Progenitor cell of endocrine pancreas (in vitro differentiated cells): Measurements from ENCODE around the gene HMX1. TPM values are rescaled to one million over a fixed set of nuclear protein-coding genes. Genes with fewer than 3 reads are reported as not detected.

Experiments
- DNase-seq: peaks from one replicate; pipeline ENCODE4 v3.0.0; 2021; ENCODE audit warnings: low spot score; ENCODE audit not compliant: unreplicated experiment
- H3K27ac Mint-ChIP-seq: 2 replicates; pipeline ENCODE4 v1.8.0; 2021; ENCODE audit warnings: mild to moderate bottlenecking, moderate library complexity, mixed read lengths
- H3K27me3 Mint-ChIP-seq: 2 replicates; pipeline ENCODE4 v1.8.0; 2021; ENCODE audit warnings: mixed read lengths
- H3K36me3 Mint-ChIP-seq: 2 replicates; pipeline ENCODE4 v1.8.0; 2022; ENCODE audit warnings: mixed read lengths; ENCODE audit not compliant: insufficient read depth
- H3K4me1 Mint-ChIP-seq: 2 replicates; pipeline ENCODE4 v1.8.0; 2021; ENCODE audit warnings: low read depth, mixed read lengths
- H3K4me3 Mint-ChIP-seq: 2 replicates; pipeline ENCODE4 v1.8.0; 2021; ENCODE audit warnings: low read depth, mild to moderate bottlenecking, moderate library complexity, mixed read lengths
- H3K9me3 Mint-ChIP-seq: 2 replicates; pipeline ENCODE4 v1.8.0; 2021; ENCODE audit warnings: low read depth, mixed read lengths
- CTCF ChIP-seq: fragments of 200-600 bp; sonication (generic); IDR thresholded peaks from one replicate; pipeline ENCODE4 v1.5.0; 2021; ENCODE audit warnings: antibody characterized with exemption, mild to moderate bottlenecking; ENCODE audit not compliant: unreplicated experiment
- total RNA-seq: library from RNA; stranded (reverse); gene quantifications from 2 replicates; pipeline ENCODE4 v1.2.1, GENCODE V29; 2021

The HMX1 gene
- total RNA-seq, 1 donor from 2014 or later = 0.65 TPM

- no peak for TF ChIP-seq CTCF
- Mint-ChIP-seq H3K27me3 (peaks cover 70% of the 10 kb centered on the region), H3K4me1 (peaks cover 3% of the 10 kb centered on the region), H3K4me3 (no peak overlapping the region), H3K9me3 (no peaks in the 10 kb centered on the region), H3K27ac (no peak overlapping the region), H3K36me3 (no peaks in the 10 kb centered on the region)
- DNase-seq = no peak
Measured at GRCh38 chr4:8853249-8853648, 18.4 kb downstream of the HMX1 start.

- DNase-seq = no peak
- H3K27me3 Mint-ChIP-seq = peaks cover 64% of the 10 kb centered on the region
- H3K9me3 Mint-ChIP-seq = no peaks in the 10 kb centered on the region
- H3K27ac Mint-ChIP-seq = no peak overlapping the region
- no peak for TF ChIP-seq CTCF
- H3K4me1 Mint-ChIP-seq = peaks cover 1% of the 10 kb centered on the region
- H3K4me3 Mint-ChIP-seq = no peak overlapping the region
- no peaks in the 10 kb centered on the region for H3K36me3 Mint-ChIP-seq
Measured at GRCh38 chr4:8852118-8852704, 19.4 kb downstream of the HMX1 start.

GRCh38 chr4:8851321-8852117 is 20.1 kb downstream of the HMX1 start:
- peaks cover 63% of the 10 kb centered on the region for H3K27me3 Mint-ChIP-seq
- no peak overlapping the region for H3K27ac Mint-ChIP-seq
- H3K9me3 Mint-ChIP-seq = no peaks in the 10 kb centered on the region
- H3K4me3 Mint-ChIP-seq = no peak overlapping the region
- no peak for TF ChIP-seq CTCF
- H3K4me1 Mint-ChIP-seq = peaks cover 1% of the 10 kb centered on the region
- DNase-seq = no peak
- no peaks in the 10 kb centered on the region for H3K36me3 Mint-ChIP-seq

- no peaks in the 10 kb centered on the region for H3K36me3 Mint-ChIP-seq
- no peak overlapping the region for H3K27ac Mint-ChIP-seq
- no peak for DNase-seq
- TF ChIP-seq CTCF = no peak
- H3K27me3 Mint-ChIP-seq = peaks cover 60% of the 10 kb centered on the region
- H3K4me3 Mint-ChIP-seq = no peak overlapping the region
- H3K4me1 Mint-ChIP-seq = no peaks in the 10 kb centered on the region
- no peaks in the 10 kb centered on the region for H3K9me3 Mint-ChIP-seq
Measured at GRCh38 chr4:8850830-8851188, 20.8 kb downstream of the HMX1 start.

- H3K4me3 Mint-ChIP-seq = no peak overlapping the region
- H3K4me1 Mint-ChIP-seq = no peaks in the 10 kb centered on the region
- H3K27me3 Mint-ChIP-seq = peaks cover 60% of the 10 kb centered on the region
- H3K27ac Mint-ChIP-seq = no peak overlapping the region
- DNase-seq = no peak
- TF ChIP-seq CTCF = no peak
- H3K36me3 Mint-ChIP-seq = no peaks in the 10 kb centered on the region
- H3K9me3 Mint-ChIP-seq = no peaks in the 10 kb centered on the region
Measured at GRCh38 chr4:8850074-8850829, 21.4 kb downstream of the HMX1 start.
